H9 (cell line): ENCODE measurements around the gene KRT80. TPM values are rescaled to one million over a fixed set of nuclear protein-coding genes. Genes with fewer than 3 reads are reported as not detected.

ENCODE experiments used
- DNase-seq: peaks from one replicate; pipeline ENCODE4 v3.0.0-alpha.2; 2017
- H2AFZ ChIP-seq: one replicate; pipeline ENCODE4 v1.6.1; 2013; ENCODE audit warnings: mild to moderate bottlenecking, low read length, control low read depth, moderate library complexity
- H2AK5ac ChIP-seq: 2 replicates; pipeline ENCODE4 v1.6.1; 2013; ENCODE audit warnings: low read length, control low read depth, mixed read lengths; ENCODE audit not compliant: insufficient read length
- H2BK120ac ChIP-seq: one replicate; pipeline ENCODE4 v1.6.1; 2013; ENCODE audit warnings: low read depth, mild to moderate bottlenecking, low read length, control low read depth, inconsistent platforms; ENCODE audit not compliant: poor library complexity, severe bottlenecking
- H2BK12ac ChIP-seq: 2 replicates; pipeline ENCODE4 v1.6.1; 2013; ENCODE audit warnings: low read length, control low read depth, mixed read lengths, low read depth; ENCODE audit not compliant: insufficient read length
- H2BK15ac ChIP-seq: 2 replicates; pipeline ENCODE4 v1.6.1; 2013; ENCODE audit warnings: low read depth, low read length, control low read depth
- H2BK20ac ChIP-seq: one replicate; pipeline ENCODE4 v1.6.1; 2013; ENCODE audit warnings: low read depth, mild to moderate bottlenecking, low read length, control low read depth, inconsistent platforms; ENCODE audit not compliant: poor library complexity, severe bottlenecking
- H2BK5ac ChIP-seq: 2 replicates; pipeline ENCODE4 v1.6.1; 2013; ENCODE audit warnings: low read length, control low read depth, mixed read lengths; ENCODE audit not compliant: insufficient read length
- H3K14ac ChIP-seq: 2 replicates; pipeline ENCODE4 v1.6.1; 2013; ENCODE audit warnings: low read length, control low read depth; ENCODE audit not compliant: insufficient read depth
- H3K18ac ChIP-seq: 2 replicates; pipeline ENCODE4 v1.6.1; 2013; ENCODE audit warnings: low read depth, mild to moderate bottlenecking, mixed read lengths, low read length, control low read depth; ENCODE audit not compliant: insufficient read length
- H3K23ac ChIP-seq: 2 replicates; pipeline ENCODE4 v1.6.1; 2013; ENCODE audit warnings: low read length, control low read depth, mixed read lengths, low read depth; ENCODE audit not compliant: insufficient read length
- H3K23me2 ChIP-seq: 2 replicates; pipeline ENCODE4 v1.6.1; 2013; ENCODE audit warnings: low read depth, mild to moderate bottlenecking, mixed read lengths, low read length, control low read depth; ENCODE audit not compliant: insufficient read length, poor library complexity, severe bottlenecking
- H3K27ac ChIP-seq: 2 replicates; pipeline ENCODE4 v1.5.1; 2013; ENCODE audit warnings: low read length, control low read depth, mixed read lengths, low read depth; ENCODE audit not compliant: insufficient read length
- H3K27me3 ChIP-seq: 2 replicates; pipeline ENCODE4 v1.6.1; 2013; ENCODE audit warnings: low read length, control low read depth, inconsistent platforms; ENCODE audit not compliant: insufficient read depth
- H3K4ac ChIP-seq: 2 replicates; pipeline ENCODE4 v1.6.1; 2013; ENCODE audit warnings: low read depth, mild to moderate bottlenecking, control low read depth, inconsistent platforms, low read length, moderate library complexity
- H3K4me1 ChIP-seq: 2 replicates; pipeline ENCODE4 v1.6.1; 2013; ENCODE audit warnings: low read length, control low read depth, inconsistent platforms; ENCODE audit not compliant: insufficient read depth
- H3K4me2 ChIP-seq: 2 replicates; pipeline ENCODE4 v1.6.1; 2013; ENCODE audit warnings: low read length, control low read depth, mixed read lengths; ENCODE audit not compliant: insufficient read length, insufficient read depth
- H3K56ac ChIP-seq: 2 replicates; pipeline ENCODE4 v1.6.1; 2013; ENCODE audit warnings: low read depth, mild to moderate bottlenecking, mixed read lengths, low read length, control low read depth; ENCODE audit not compliant: insufficient read length
- H3K79me1 ChIP-seq: 2 replicates; pipeline ENCODE4 v1.6.1; 2013; ENCODE audit warnings: low read depth, mild to moderate bottlenecking, moderate library complexity, low read length, control low read depth, inconsistent platforms; ENCODE audit not compliant: insufficient read depth, poor library complexity, severe bottlenecking
- H3K79me2 ChIP-seq: 2 replicates; pipeline ENCODE4 v1.6.1; 2013; ENCODE audit warnings: low read length, control low read depth, inconsistent platforms; ENCODE audit not compliant: insufficient read depth
- H3K9ac ChIP-seq: 2 replicates; pipeline ENCODE4 v1.6.1; 2013; ENCODE audit warnings: low read length, control low read depth, mixed read lengths; ENCODE audit not compliant: insufficient read length; ENCODE audit errors: extremely low read depth
- H3K9me3 ChIP-seq: one replicate; pipeline ENCODE4 v1.6.1; 2013; ENCODE audit warnings: low read depth, low read length, inconsistent platforms; ENCODE audit not compliant: control insufficient read depth
- H3T11ph ChIP-seq: one replicate; pipeline ENCODE4 v1.6.1; 2013; ENCODE audit warnings: mild to moderate bottlenecking, low read length, control low read depth, inconsistent platforms
- H4K20me1 ChIP-seq: one replicate; pipeline ENCODE4 v1.6.1; 2013; ENCODE audit not compliant: control insufficient read depth, insufficient read length, insufficient read depth
- H4K5ac ChIP-seq: 2 replicates; pipeline ENCODE4 v1.6.1; 2013; ENCODE audit warnings: low read depth, mild to moderate bottlenecking, mixed read lengths, low read length, control low read depth; ENCODE audit not compliant: insufficient read length
- H4K8ac ChIP-seq: replicated peaks from 2 replicates; pipeline ENCODE4 v1.6.1; 2013; ENCODE audit warnings: low read length, control low read depth, mixed read lengths, low read depth; ENCODE audit not compliant: insufficient read length
- H4K91ac ChIP-seq: 2 replicates; pipeline ENCODE4 v1.6.1; 2013; ENCODE audit warnings: low read depth, mild to moderate bottlenecking, moderate library complexity, mixed read lengths, low read length, control low read depth; ENCODE audit not compliant: insufficient read length
- H3K27ac Mint-ChIP-seq, 3 experiments: 2 replicates in 2 of 3; 3 replicates in 1 of 3; pipeline ENCODE4 v1.8.0; 2020 to 2021; ENCODE audit warnings: mixed read lengths in 3 of 3, mild to moderate bottlenecking in 1 of 3, moderate library complexity in 1 of 3
- H3K27me3 Mint-ChIP-seq: 2 replicates; pipeline ENCODE4 v1.8.0; 2021; ENCODE audit warnings: low read depth, mild to moderate bottlenecking, moderate library complexity, mixed read lengths
- H3K36me3 Mint-ChIP-seq, 3 experiments: 2 replicates in 2 of 3; 3 replicates in 1 of 3; pipeline ENCODE4 v1.8.0; 2020 to 2021; ENCODE audit warnings: low read depth in 3 of 3, mixed read lengths in 3 of 3; ENCODE audit not compliant: insufficient read depth in 1 of 3
- H3K4me1 Mint-ChIP-seq, 2 experiments: 2 replicates each; pipeline ENCODE4 v1.8.0; 2020; ENCODE audit warnings: mixed read lengths in 2 of 2
- H3K4me3 Mint-ChIP-seq, 2 experiments: 2 replicates in 1 of 2; 3 replicates in 1 of 2; pipeline ENCODE4 v1.8.0; 2020 to 2021; ENCODE audit warnings: mild to moderate bottlenecking in 2 of 2, mixed read lengths in 2 of 2, moderate library complexity in 1 of 2
- H3K9me3 Mint-ChIP-seq, 2 experiments: 2 replicates in 1 of 2; 3 replicates in 1 of 2; pipeline ENCODE4 v1.8.0; 2020; ENCODE audit warnings: mild to moderate bottlenecking in 2 of 2, mixed read lengths in 2 of 2, moderate library complexity in 1 of 2
- WGBS: extraction: QIAGEN DNeasy Blood & Tissue Kit; methylation state at CpG from one replicate; pipeline ENCODE4 v1.1.7; 2013; ENCODE audit warnings: missing lambda C conversion rate, low lambda C conversion rate, mixed read lengths; ENCODE audit not compliant: insufficient read length; ENCODE audit errors: extremely low coverage; 5-methylcytosine and 5-hydroxymethylcytosine counted together
- total RNA-seq: library from RNA; stranded (reverse); gene quantifications from 2 replicates; pipeline ENCODE4 v1.2.1, GENCODE V29; 2021
- TF ChIP-seq, protein P1 (sequence below): fragments of 200-600 bp; sonication (generic); conservative IDR thresholded peaks from 3 replicates; pipeline ENCODE4 v1.8.0; 2021; ENCODE audit warnings: antibody characterized with exemption, mild to moderate bottlenecking

KRT80 gene
- total RNA-seq, 1 experiment from 2014 or later: not detected

DNA sequence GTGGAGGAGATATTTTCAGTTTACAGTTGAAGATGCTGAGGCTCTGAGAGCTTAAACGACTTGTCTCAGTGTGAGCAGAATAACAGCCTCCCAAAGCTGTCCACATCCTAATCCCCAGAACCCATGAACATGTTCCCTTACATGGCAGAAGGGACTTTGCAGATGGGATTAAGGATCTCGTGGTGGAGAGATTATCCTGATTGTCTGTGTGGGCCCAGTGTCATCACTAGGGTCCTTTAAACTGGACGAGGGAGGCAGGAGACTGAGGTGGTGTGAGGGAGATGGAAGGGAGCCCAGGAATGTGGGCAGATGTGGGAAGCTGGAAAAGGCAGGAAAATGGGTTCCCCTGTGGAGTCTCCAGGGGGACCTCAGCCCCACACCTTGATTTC lies 9.6 kb upstream of the KRT80 start:
- no peaks in the 10 kb centered on the region for H3K79me2 ChIP-seq
- H3K18ac ChIP-seq: no peak overlapping the region
- WGBS: no CpG with 5 or more reads among the region's 3 CpGs
- no peak overlapping the region for H2AFZ ChIP-seq
- H3K56ac ChIP-seq: no peak overlapping the region
- no peak overlapping the region for H4K5ac ChIP-seq
- no peak overlapping the region for H3K27ac ChIP-seq
- no peak overlapping the region for H2BK20ac ChIP-seq
- no peak overlapping the region for H2BK12ac ChIP-seq
- no peaks in the 10 kb centered on the region for H3K23me2 ChIP-seq
- H4K8ac ChIP-seq: no peak overlapping the region
- no peaks in the 10 kb centered on the region; a peak in 1 of 7 replicates for H3K36me3 Mint-ChIP-seq
- no peak overlapping the region for H3K14ac ChIP-seq
- no peaks in the 10 kb centered on the region for H4K20me1 ChIP-seq
- no peak overlapping the region for H3K4me2 ChIP-seq
- H3K9ac ChIP-seq: no peak overlapping the region
- H3K4me1 ChIP-seq: peaks cover 3% of the 10 kb centered on the region; the same call in 1 of the 2 replicates
- no peak overlapping the region for H3K4ac ChIP-seq
- H3K27ac Mint-ChIP-seq: no peak overlapping the region
- H3K9me3 ChIP-seq: no peaks in the 10 kb centered on the region
- no peak overlapping the region for H2BK5ac ChIP-seq
- no peak overlapping the region for H2AK5ac ChIP-seq
- no peak overlapping the region for H2BK15ac ChIP-seq
- no peak for DNase-seq
- no peaks in the 10 kb centered on the region for H3K27me3 ChIP-seq
- no peak overlapping the region for H3T11ph ChIP-seq
- no peak overlapping the region for H4K91ac ChIP-seq
- H3K4me1 Mint-ChIP-seq: peaks cover 10 to 37% of the 10 kb centered on the region in 2 experiments
- no peak overlapping the region for H3K4me3 Mint-ChIP-seq
- peaks cover 1% of the 10 kb centered on the region; the same call in 1 of the 2 replicates for H3K27me3 Mint-ChIP-seq
- no peak overlapping the region for H3K23ac ChIP-seq
- H3K79me1 ChIP-seq: no peaks in the 10 kb centered on the region
- TF ChIP-seq, protein P1, sequence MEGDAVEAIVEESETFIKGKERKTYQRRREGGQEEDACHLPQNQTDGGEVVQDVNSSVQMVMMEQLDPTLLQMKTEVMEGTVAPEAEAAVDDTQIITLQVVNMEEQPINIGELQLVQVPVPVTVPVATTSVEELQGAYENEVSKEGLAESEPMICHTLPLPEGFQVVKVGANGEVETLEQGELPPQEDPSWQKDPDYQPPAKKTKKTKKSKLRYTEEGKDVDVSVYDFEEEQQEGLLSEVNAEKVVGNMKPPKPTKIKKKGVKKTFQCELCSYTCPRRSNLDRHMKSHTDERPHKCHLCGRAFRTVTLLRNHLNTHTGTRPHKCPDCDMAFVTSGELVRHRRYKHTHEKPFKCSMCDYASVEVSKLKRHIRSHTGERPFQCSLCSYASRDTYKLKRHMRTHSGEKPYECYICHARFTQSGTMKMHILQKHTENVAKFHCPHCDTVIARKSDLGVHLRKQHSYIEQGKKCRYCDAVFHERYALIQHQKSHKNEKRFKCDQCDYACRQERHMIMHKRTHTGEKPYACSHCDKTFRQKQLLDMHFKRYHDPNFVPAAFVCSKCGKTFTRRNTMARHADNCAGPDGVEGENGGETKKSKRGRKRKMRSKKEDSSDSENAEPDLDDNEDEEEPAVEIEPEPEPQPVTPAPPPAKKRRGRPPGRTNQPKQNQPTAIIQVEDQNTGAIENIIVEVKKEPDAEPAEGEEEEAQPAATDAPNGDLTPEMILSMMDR: no peak
- no peak overlapping the region for H2BK120ac ChIP-seq
- H3K9me3 Mint-ChIP-seq: no peaks in the 10 kb centered on the region
